GM18508 (cell line): Measurements from ENCODE around the gene IGF1.
"Not testable (repeated sequence)": the region's sequence is repeated elsewhere in the genome, so short reads cannot be mapped to it uniquely, and the experiment has no call there.

Source experiments
- ATAC-seq: cut with Tn5 transposase; IDR thresholded peaks from one replicate; pipeline ENCODE4 v1.9.1; 2021; ENCODE audit warnings: moderate number of reproducible peaks; ENCODE audit not compliant: insufficient read depth, unreplicated experiment

Gene IGF1

GRCh38 chr12:102463659-102464249, 16.6 kb downstream of the IGF1 start:
- ATAC-seq, result no peak

DNA sequence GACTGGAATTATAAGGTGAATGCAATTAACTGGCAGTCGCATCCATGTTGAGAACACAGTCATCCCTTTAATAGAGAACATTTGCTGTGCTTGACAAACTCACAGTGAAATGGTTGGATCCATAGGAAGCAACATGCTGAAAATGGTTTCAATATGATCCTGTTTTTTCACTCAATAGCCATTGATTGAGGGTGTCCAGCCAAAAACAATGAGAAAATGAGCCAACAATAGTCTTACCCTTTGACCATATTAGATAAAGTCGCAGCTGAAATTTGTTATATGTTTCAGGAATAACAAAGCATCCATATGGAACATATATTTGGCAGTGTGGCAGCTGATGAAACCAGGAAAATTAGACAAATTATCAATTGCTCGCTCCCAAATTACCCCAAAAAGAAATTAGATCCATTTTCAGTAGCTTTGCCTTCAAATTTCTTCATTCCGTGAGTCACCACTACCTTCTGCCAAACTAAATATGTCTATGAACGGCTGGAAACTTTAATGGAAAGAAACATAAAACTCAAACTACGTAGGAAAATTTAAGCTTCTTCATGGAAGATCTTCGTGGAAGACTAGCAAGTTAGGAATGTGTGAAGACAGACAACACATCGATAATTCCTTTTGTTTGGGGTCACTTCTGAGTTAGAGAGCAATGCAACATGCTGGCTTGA, 17.4 kb downstream of the IGF1 start:
- ATAC-seq, result no peak

DNA sequence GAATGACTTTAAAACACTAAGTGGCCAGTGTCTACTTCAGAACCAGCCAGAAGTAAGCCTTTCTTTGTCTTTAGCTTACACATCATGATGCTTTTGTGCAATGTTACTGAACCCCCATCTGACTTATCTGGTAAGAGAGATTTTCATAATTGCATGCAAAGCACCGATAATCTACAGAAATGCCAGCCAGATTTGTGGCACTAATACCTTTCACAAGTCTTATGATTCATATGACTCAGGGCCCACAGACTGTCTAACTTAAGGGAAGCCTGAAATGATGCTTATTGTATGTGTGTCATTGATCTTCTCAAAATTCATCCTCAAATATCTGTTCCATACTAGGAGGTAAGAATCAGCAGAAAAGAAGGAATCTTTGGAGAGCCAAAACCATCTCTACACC, 18.0 kb downstream of the IGF1 start:
- ATAC-seq, result no peak

DNA sequence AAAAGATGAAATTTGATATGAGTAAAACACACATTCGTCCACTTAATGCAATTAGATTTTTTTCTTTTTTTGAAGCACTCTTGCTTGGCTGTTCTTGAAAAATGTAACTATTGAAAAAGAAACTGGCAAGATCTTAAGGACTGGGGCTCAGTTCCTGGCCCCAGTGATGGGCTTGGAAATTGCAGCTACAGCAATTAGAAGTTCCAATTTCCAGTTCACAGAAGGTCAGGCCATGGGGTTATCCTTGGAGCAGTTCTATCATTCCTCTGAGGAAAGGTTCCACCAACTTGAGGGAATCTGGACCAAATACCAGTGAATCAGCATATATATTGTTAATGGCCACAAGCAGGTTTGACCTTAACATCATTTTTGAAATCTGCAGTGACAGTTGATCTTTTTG, 18.9 kb downstream of the IGF1 start:
- ATAC-seq, result no peak

- no peak for ATAC-seq
These were observed 21.0 kb downstream of the IGF1 start for GRCh38 chr12:102459314-102459713.

DNA sequence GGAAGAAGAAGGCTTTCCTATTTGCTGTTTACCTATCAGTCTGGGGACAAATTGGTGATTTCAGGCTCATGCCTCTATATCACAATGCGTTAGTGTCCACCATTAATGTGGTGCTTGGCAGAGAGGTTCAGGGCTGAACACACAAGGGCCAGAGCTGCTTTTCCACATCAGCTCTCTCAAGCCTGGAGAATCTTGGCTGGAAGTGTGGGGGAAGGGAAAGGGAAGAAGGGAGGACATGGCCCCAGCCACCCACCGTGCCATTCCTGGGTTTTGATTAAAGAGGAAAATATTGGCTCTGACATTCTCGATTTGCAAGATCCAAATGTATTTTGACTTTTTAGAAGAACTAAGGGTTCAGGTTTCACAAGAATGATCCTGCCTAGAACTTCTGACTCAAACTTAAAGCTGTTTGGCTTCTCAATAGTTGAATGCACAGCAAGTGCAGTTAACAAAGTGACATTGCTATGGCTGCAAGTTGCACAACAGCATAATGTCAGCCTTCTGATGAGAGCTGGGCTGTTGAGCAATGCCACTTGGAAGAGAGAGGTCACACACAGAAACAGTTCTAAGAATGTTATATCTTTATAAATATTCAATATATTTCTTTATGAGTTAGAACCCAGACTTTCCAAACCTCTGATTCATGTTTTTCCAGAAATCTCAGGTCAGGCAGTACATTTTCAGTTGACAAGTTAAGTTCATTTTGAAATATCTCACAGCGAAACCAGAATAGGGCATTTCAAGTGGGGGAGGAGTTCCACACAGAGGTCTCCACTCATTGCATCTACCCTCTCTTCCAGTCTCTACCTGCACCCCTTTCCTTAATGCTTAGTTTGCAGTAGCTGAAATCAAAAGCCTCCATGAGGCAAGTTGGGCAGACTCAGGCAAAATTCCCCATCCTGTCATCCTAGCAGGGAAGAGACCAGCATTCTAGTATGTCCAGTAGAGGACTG, 25.3 kb downstream of the IGF1 start:
- ATAC-seq, result no peak

DNA sequence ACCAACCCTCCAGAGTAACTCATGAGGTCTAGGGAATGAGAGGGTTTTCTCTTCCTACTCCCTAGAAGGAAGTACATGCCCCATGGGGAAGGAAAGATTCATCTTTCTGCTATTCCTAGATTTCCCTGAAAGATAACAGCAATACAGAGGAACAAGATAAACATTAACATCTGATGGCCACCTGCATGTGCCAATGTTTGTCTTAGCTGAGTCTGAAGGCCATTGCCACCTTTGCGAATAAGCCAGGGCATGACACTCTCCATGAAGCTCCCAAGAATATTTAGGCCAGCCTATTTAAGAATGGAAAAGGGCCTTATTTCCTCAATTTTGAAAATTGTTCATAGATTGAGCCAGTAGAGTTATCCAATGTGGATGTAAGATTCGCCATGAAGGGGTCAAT, 26.0 kb downstream of the IGF1 start:
- no peak for ATAC-seq

- no peak for ATAC-seq
These were observed 27.8 kb downstream of the IGF1 start for GRCh38 chr12:102452605-102453004.

DNA sequence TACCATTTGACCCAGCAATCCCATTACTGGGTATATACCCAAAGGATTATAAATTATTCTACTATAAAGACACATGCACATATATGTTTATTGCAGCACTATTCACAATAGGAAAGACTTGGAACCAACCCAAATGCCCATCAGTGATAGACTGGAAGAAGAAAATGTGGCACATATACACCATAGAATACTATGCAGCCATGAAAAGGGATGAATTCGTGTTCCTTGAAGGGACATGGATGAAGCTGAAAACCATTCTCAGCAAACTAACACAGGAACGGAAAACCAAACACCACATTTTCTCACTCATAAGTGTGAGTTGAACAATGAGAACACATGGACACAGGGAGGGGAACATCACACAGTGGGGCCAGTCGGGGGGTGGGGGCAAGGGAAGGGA, 31.3 kb downstream of the IGF1 start:
- not testable (repeated sequence) for ATAC-seq

DNA sequence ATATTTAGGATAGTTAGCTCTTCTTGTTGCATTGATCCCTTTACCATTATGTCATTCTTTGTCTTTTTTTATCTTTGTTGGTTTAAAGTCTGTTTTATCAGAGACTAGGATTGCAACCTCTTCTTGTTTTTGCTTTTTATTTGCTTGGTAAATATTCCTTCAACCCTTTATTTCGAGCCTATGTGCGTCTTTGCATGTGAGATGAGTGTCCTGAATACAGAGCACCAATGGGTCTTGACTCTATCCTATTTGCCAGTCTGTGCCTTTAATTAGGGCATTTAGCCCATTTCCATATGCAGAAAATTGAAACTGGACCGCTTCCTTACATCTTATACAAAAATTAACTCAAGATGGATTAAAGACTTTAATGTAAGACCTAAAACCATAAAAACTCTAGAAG, 32.9 kb downstream of the IGF1 start:
- not testable (repeated sequence) for ATAC-seq

- ATAC-seq, result no peak
These were observed 35.7 kb downstream of the IGF1 start for GRCh38 chr12:102444707-102445106.

- no peak for ATAC-seq
These were observed 36.3 kb downstream of the IGF1 start for GRCh38 chr12:102444093-102444492.

DNA sequence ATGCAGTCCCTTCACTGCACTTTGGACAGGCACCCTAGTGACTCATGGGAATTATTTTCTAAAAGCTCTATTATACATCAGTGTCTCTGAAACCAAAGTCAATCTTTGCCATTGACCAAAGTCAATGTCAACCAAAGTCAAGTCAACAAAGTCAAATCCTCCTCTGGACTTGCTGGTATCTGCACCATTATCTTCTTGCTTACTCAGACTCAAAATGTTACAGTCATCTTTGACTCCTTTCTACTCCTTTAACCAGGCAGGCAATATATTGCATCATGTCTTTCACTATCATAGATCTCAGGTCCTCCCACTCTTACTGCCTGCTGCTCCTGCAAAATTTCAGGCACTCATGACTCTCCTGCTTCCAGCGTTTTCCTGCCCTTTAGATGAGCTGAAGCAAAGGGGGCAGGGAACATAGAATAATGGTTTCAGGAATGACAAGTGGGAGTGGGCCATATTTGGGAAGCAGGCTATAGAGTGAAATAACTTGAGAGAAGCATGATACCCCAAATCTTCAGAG, 39.2 kb downstream of the IGF1 start:
- no peak for ATAC-seq

GRCh38 chr12:102439426-102440405, 40.6 kb downstream of the IGF1 start:
- ATAC-seq, result no peak

DNA sequence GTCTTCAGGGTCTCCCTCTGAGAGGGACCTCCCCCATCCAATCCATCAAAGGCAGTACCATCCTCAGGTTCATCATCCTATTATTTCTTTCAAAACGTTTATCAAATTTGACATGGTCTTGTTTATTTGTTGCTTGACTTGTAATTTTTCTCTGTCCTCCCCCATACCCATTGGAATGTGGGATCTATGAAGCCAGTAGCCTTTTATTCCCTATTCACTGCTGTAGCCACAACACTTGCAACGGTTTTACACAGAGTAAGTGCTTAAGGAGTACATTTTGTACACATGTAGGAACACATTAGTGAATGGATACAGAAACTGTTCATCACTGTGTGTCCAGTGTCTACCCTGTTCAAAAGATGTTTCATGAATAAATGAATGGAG, 41.5 kb downstream of the IGF1 start:
- ATAC-seq, result no peak

DNA sequence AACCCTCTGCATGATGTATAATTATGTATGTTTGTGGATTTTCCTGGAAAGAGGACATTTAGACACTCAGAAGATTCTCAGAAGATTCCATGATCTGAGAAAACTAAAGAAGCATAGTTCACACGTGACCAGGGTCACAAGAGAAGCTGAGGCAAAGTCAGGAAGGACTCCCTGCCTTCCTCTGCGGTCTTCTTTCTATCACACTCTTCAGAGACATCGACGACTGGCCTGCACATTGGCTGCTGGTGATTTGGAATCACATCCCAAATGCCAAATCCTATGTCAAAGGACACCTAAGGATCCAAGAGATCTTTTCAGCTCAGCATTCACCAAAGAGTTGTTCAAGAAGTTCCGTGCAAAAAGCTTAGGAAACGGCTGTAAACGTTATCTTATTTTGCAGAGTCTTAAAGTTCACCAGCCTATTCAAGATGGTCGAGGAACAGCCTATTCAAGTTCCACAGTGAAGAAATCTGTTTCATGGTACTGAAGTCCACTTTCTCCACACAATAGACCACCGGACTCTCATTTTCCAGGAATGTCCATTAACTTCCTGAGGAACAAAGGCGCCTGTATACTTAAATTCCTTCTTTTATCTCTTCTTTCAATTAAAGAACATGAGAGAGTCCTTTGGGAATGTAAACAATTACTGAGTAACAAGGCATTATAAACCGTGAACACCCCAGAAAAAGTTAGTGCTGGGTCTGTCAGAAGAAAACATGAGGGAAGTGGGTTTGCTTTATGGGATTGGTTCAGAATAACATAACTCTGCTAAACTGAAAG, 42.1 kb downstream of the IGF1 start:
- ATAC-seq, result no peak

DNA sequence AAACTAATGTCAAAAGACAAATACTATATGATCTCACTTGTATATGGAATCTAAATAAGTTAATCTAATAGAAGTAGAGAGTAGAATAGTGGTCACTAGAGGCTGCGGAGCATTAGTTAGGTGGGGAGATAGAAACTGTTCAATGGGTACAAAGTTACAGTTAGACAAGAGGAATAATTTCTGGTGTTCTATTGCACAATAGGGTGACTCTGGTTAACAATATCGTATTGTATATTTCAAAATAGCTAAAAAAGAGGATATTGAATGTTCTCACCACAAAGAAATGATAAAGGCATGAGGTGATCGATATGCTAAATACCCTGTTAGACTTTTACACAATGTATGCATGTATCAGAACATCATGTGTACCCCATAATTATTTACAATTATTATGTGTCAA, 42.9 kb downstream of the IGF1 start:
- ATAC-seq, result no peak

GRCh38 chr12:102436867-102437266, 43.5 kb downstream of the IGF1 start:
- ATAC-seq, result no peak

DNA sequence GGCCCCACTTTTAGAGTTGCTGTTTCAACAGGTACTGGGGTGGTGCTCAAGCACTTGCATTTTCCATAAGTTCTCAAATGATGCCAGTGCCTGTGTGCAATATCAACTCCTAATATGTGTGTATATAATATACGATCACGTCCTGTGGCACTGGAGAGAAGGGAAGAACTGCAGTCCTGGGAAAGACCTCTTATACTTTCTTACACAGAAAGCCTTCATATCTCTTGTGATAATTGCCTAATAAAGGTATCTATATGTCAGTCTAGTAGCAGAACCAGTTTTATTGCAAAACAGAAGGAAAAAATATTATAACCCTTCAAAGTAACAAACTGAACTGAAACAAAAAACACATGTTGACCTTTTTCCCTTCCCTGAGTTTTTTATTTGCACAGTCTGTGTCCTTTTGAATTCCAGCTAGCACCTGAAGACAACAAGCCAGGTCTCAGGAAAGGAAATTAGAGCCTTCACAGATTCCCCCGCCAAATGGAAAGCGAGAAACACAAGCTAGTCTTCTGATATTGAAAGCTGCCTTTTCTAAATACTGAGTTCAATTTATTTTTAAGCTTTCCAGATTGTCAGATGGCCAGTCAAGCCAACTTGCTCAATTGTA, 44.4 kb downstream of the IGF1 start:
- ATAC-seq, result no peak
